Measurements from ENCODE around the gene PLEKHA7. TPM values are rescaled to one million over a fixed set of nuclear protein-coding genes. Genes with fewer than 3 reads are reported as not detected.

Gene PLEKHA7
- total RNA-seq, 1 experiment from 2014 or later = 57.6 TPM

DNA sequence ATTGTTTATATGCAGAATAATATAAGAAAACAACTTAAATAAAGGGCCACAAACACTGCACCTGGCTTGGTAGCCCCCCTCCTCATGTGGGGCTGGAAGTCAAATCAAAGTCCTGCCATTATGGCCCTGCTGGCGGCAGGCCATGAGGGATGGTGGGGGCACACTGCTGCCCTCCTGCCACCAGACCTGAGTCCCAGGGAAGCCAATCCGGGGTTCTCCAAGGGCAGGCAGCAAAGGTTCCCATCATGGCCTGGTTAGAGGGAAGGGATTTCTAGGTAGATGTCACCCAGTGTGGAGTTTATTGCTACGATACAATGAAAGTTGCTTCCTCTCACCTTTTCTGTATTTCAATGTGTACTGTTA, 236.6 kb downstream of the PLEKHA7 start:
- Histone ChIP-seq H3K9me3 (no peaks in the 10 kb centered on the region), H3K4me1 (peaks cover 9% of the 10 kb centered on the region), H3K4me3 (ENCODE audit: low read depth, low read length) (no peak overlapping the region), H3K36me3 (ENCODE audit: control insufficient read depth, insufficient read depth, low read length) (no peaks in the 10 kb centered on the region; the same call in none of the 2 replicates), H3K27me3 (replicated peaks; ENCODE audit: control insufficient read depth, insufficient read depth, low read length) (no peaks in the 10 kb centered on the region)
- Mint-ChIP-seq H3K4me1 (ENCODE audit: low read depth, unreplicated experiment) (no peaks in the 10 kb centered on the region), H3K9me3 (ENCODE audit: unreplicated experiment) (no peaks in the 10 kb centered on the region), H3K36me3 (ENCODE audit: insufficient read depth, unreplicated experiment) (peaks cover 17% of the 10 kb centered on the region), H3K27ac (ENCODE audit: unreplicated experiment) (no peak overlapping the region), H3K4me3 (ENCODE audit: unreplicated experiment) (no peak overlapping the region), H3K27me3 (ENCODE audit: insufficient read depth, unreplicated experiment) (no peaks in the 10 kb centered on the region)
- TF ChIP-seq CTCF (IDR thresholded peaks at IDR 0.05; ENCODE audit: insufficient read depth in 1 of 2, low read depth in 1 of 2, low read length in 1 of 2, severe bottlenecking in 1 of 2, unreplicated experiment in 1 of 2) = no peak
- POLR2A ChIA-PET = no interaction called here
- intact Hi-C loops (cut with micrococcal nuclease; ENCODE audit: unreplicated experiment) = no loop called here
- DNase-seq = no peak
- BruUV-seq (replicated peaks) = TSS peak; percentile 42
- CTCF ChIA-PET = no interaction called here

DNA sequence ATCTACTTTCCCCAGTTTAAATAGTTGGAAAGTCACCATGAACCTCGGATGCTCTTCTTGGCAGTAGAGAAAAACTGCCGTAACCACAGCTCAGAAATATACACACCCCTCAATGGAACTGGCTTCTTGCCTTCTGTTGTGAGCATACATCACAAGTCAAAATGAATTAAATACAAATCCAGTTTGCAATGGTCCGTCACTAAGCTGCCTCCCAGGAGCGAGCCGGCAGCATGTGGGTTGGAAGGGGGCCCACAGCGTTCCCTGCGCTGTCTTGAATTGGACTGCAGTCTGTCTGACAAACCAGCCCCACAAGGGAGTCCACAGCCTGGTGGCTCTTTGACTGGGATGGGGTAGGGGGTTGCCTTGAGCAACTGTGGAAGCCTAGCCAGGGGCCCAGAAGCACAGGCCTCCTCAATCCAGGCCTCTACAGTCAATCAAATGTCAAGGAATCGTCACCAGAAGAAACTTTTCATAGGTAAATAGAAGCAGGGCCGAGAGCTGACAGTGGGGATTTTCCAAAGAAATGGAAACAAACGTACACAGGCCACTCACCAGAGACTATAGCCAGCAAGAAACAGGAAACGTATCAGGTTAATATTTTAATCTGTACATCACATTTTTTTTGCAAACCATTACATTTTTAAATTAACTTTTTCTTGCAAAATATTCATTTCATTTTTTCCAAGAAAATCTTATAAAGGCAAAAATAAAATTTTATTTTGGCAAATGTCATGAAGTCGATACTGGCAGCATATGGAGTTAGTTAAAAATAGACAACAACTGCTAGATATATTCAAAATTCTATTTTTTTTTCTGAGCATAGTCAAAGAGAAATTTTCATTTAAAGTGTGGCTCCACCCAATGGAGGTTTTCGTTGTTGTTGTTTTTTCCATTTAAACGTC, 237.3 kb downstream of the PLEKHA7 start:
- intact Hi-C loops (cut with micrococcal nuclease; ENCODE audit: unreplicated experiment) = no loop called here
- CTCF ChIA-PET = no interaction called here
- Mint-ChIP-seq H3K4me1 (ENCODE audit: low read depth, unreplicated experiment) (no peaks in the 10 kb centered on the region), H3K27ac (ENCODE audit: unreplicated experiment) (no peak overlapping the region), H3K9me3 (ENCODE audit: unreplicated experiment) (no peaks in the 10 kb centered on the region), H3K4me3 (ENCODE audit: unreplicated experiment) (no peak overlapping the region), H3K36me3 (ENCODE audit: insufficient read depth, unreplicated experiment) (peaks cover 10% of the 10 kb centered on the region), H3K27me3 (ENCODE audit: insufficient read depth, unreplicated experiment) (no peaks in the 10 kb centered on the region)
- no peak for TF ChIP-seq CTCF (IDR thresholded peaks at IDR 0.05; ENCODE audit: insufficient read depth in 1 of 2, low read depth in 1 of 2, low read length in 1 of 2, severe bottlenecking in 1 of 2, unreplicated experiment in 1 of 2)
- no TSS peak for BruUV-seq (replicated peaks)
- Histone ChIP-seq H3K4me3 (ENCODE audit: low read depth, low read length) (no peak overlapping the region), H3K4me1 (peaks cover 3% of the 10 kb centered on the region), H3K36me3 (ENCODE audit: control insufficient read depth, insufficient read depth, low read length) (no peaks in the 10 kb centered on the region; the same call in none of the 2 replicates), H3K27me3 (replicated peaks; ENCODE audit: control insufficient read depth, insufficient read depth, low read length) (no peaks in the 10 kb centered on the region), H3K9me3 (no peaks in the 10 kb centered on the region)
- no peak for DNase-seq
- POLR2A ChIA-PET = no interaction called here

- BruUV-seq (replicated peaks) = no TSS peak
- POLR2A ChIA-PET = no interaction called here
- no peak for DNase-seq
- H3K4me3 ChIP-seq (ENCODE audit: low read depth, low read length) = no peak overlapping the region
- H3K9me3 ChIP-seq = no peaks in the 10 kb centered on the region
- Mint-ChIP-seq H3K27me3 (ENCODE audit: insufficient read depth, unreplicated experiment) (no peaks in the 10 kb centered on the region), H3K4me1 (ENCODE audit: low read depth, unreplicated experiment) (no peaks in the 10 kb centered on the region), H3K36me3 (ENCODE audit: insufficient read depth, unreplicated experiment) (peaks cover 7% of the 10 kb centered on the region), H3K4me3 (ENCODE audit: unreplicated experiment) (no peak overlapping the region), H3K27ac (ENCODE audit: unreplicated experiment) (no peak overlapping the region), H3K9me3 (ENCODE audit: unreplicated experiment) (no peaks in the 10 kb centered on the region)
- no peaks in the 10 kb centered on the region; the same call in 1 of the 2 replicates for H3K36me3 ChIP-seq (ENCODE audit: control insufficient read depth, insufficient read depth, low read length)
- intact Hi-C loops (cut with micrococcal nuclease; ENCODE audit: unreplicated experiment) = no loop called here
- CTCF ChIA-PET = no interaction called here
- TF ChIP-seq CTCF (IDR thresholded peaks at IDR 0.05; ENCODE audit: insufficient read depth in 1 of 2, low read depth in 1 of 2, low read length in 1 of 2, severe bottlenecking in 1 of 2, unreplicated experiment in 1 of 2) = no peak
- no peaks in the 10 kb centered on the region; the same call in 1 of the 2 replicates for H3K4me1 ChIP-seq
- no peaks in the 10 kb centered on the region for H3K27me3 ChIP-seq (replicated peaks; ENCODE audit: control insufficient read depth, insufficient read depth, low read length)
Observed at GRCh38 chr11:16775614-16776283, 238.5 kb downstream of the PLEKHA7 start.

Data from Caco-2 (cell line).